Suprapubic skin (tissue), 4 donors: ENCODE measurements around the gene LDLRAD2. TPM values are rescaled to one million over a fixed set of nuclear protein-coding genes. Genes with fewer than 3 reads are reported as not detected.

Experiments
- DNase-seq, 2 donors: peaks; one replicate each; pipeline ENCODE4 v3.0.0-alpha.2; 2019; ENCODE audit warnings: low spot score in 2 of 2
- H3K27ac ChIP-seq: fragments of 200-600 bp; sonication (generic); one replicate; pipeline ENCODE4 v1.5.1; 2019
- H3K27me3 ChIP-seq: fragments of 200-600 bp; sonication (generic); one replicate; pipeline ENCODE4 v1.5.1; 2019
- H3K36me3 ChIP-seq: fragments of 200-600 bp; sonication (generic); one replicate; pipeline ENCODE4 v1.5.1; 2019
- H3K4me1 ChIP-seq: fragments of 200-600 bp; sonication (generic); one replicate; pipeline ENCODE4 v1.5.1; 2019
- H3K4me3 ChIP-seq: fragments of 200-600 bp; sonication (generic); one replicate; pipeline ENCODE4 v1.5.1; 2019; ENCODE audit warnings: mild to moderate bottlenecking
- H3K9me3 ChIP-seq: fragments of 200-600 bp; sonication (generic); one replicate; pipeline ENCODE4 v1.5.1; 2019
- CTCF ChIP-seq, 2 donors: fragments of 200-600 bp in 1 of 2; fragments of 450-650 bp in 1 of 2; sonication (generic) in 1 of 2; IDR thresholded peaks; one replicate each; pipeline ENCODE4 v1.5.1; 2016 to 2019; ENCODE audit warnings: antibody characterized with exemption in 2 of 2, mild to moderate bottlenecking in 1 of 2, moderate library complexity in 1 of 2
- EP300 ChIP-seq: sonication (generic); formaldehyde crosslinking; IDR thresholded peaks from one replicate; pipeline ENCODE4 v1.6.1; 2017; ENCODE audit warnings: antibody characterized with exemption
- POLR2A ChIP-seq, 2 donors: fragments of 450-650 bp; IDR thresholded peaks; one replicate each; pipeline ENCODE4 v1.6.1; 2017; ENCODE audit warnings: antibody characterized with exemption in 2 of 2, mild to moderate bottlenecking in 2 of 2, moderate library complexity in 2 of 2
- POLR2AphosphoS5 ChIP-seq, 3 donors: sonication (generic); formaldehyde crosslinking; IDR thresholded peaks; one replicate each; pipeline ENCODE4 v1.6.1; 2017; ENCODE audit warnings: antibody characterized with exemption in 3 of 3
- WGBS: methylation state at CpG from one replicate; pipeline ENCODE4 v1.1.5; 2018; 5-methylcytosine and 5-hydroxymethylcytosine counted together
- total RNA-seq, 4 donors: library from RNA; depleted of rRNA; stranded (reverse); fragments of >200 nt; gene quantifications; one replicate each; pipeline ENCODE4 v1.1.0, GENCODE V29; 2016

Gene LDLRAD2
- total RNA-seq, 4 donors from 2014 or later: 0.13 to 0.29 TPM; not detected in 2

- Histone ChIP-seq H3K4me1 (no peaks in the 10 kb centered on the region), H3K27me3 (no peaks in the 10 kb centered on the region), H3K4me3 (no peak overlapping the region), H3K9me3 (peaks cover 4% of the 10 kb centered on the region), H3K27ac (no peak overlapping the region), H3K36me3 (peaks cover 95% of the 10 kb centered on the region)
- TF ChIP-seq POLR2A (IDR thresholded peaks at IDR 0.05): no peak
- TF ChIP-seq POLR2AphosphoS5 (IDR thresholded peaks at IDR 0.05): no peak
- no peak for TF ChIP-seq CTCF (IDR thresholded peaks at IDR 0.05)
- TF ChIP-seq EP300: no peak
- WGBS: 79% methylated on average over 11 of the region's 14 CpGs
- no peak for DNase-seq
These were observed 19.4 kb downstream of the LDLRAD2 start for GRCh38 chr1:21831454-21831970.

- DNase-seq: no peak
- H3K27me3 ChIP-seq: no peaks in the 10 kb centered on the region
- H3K4me3 ChIP-seq: no peak overlapping the region
- no peak overlapping the region for H3K27ac ChIP-seq
- H3K9me3 ChIP-seq: peaks cover 4% of the 10 kb centered on the region
- WGBS: 72% methylated on average over 9 of the region's 11 CpGs
- H3K36me3 ChIP-seq: peaks cover 95% of the 10 kb centered on the region
- H3K4me1 ChIP-seq: no peaks in the 10 kb centered on the region
- TF ChIP-seq CTCF (IDR thresholded peaks at IDR 0.05) (no peak), POLR2AphosphoS5 (IDR thresholded peaks at IDR 0.05) (no peak)
These were observed 21.4 kb downstream of the LDLRAD2 start for GRCh38 chr1:21833392-21833976.

GRCh38 chr1:21834094-21834493 is 22.0 kb downstream of the LDLRAD2 start:
- H3K4me1 ChIP-seq: no peaks in the 10 kb centered on the region
- H3K27ac ChIP-seq: no peak overlapping the region
- peaks cover 4% of the 10 kb centered on the region for H3K9me3 ChIP-seq
- 86% methylated on average over 1 of the region's 1 CpG for WGBS
- peaks cover 95% of the 10 kb centered on the region for H3K36me3 ChIP-seq
- no peak for TF ChIP-seq CTCF (IDR thresholded peaks at IDR 0.05)
- no peak for DNase-seq
- H3K4me3 ChIP-seq: no peak overlapping the region
- H3K27me3 ChIP-seq: no peaks in the 10 kb centered on the region

- H3K9me3 ChIP-seq: peaks cover 4% of the 10 kb centered on the region
- no peak for DNase-seq
- H3K36me3 ChIP-seq: peaks cover 95% of the 10 kb centered on the region
- TF ChIP-seq CTCF (IDR thresholded peaks at IDR 0.05) (no peak), POLR2A (IDR thresholded peaks at IDR 0.05) (no peak), POLR2AphosphoS5 (IDR thresholded peaks at IDR 0.05) (no peak), EP300 (no peak)
- H3K4me3 ChIP-seq: no peak overlapping the region
- H3K4me1 ChIP-seq: no peaks in the 10 kb centered on the region
- no peaks in the 10 kb centered on the region for H3K27me3 ChIP-seq
- no peak overlapping the region for H3K27ac ChIP-seq
- 99% methylated on average over 15 of the region's 16 CpGs for WGBS
These were observed 22.6 kb downstream of the LDLRAD2 start for GRCh38 chr1:21834666-21835065.

- no peak for DNase-seq
- H3K9me3 ChIP-seq: peaks cover 4% of the 10 kb centered on the region
- no peaks in the 10 kb centered on the region for H3K4me1 ChIP-seq
- no peak overlapping the region for H3K4me3 ChIP-seq
- no peaks in the 10 kb centered on the region for H3K27me3 ChIP-seq
- peaks cover 98% of the 10 kb centered on the region for H3K36me3 ChIP-seq
- H3K27ac ChIP-seq: no peak overlapping the region
- TF ChIP-seq CTCF (IDR thresholded peaks at IDR 0.05): no peak
- no peak for TF ChIP-seq POLR2AphosphoS5 (IDR thresholded peaks at IDR 0.05)
- no peak for TF ChIP-seq EP300
- no peak for TF ChIP-seq POLR2A (IDR thresholded peaks at IDR 0.05)
- WGBS: 95% methylated on average over 4 of the region's 4 CpGs
These were observed 23.9 kb downstream of the LDLRAD2 start for GRCh38 chr1:21836010-21836409.
